Stimulated activated CD4-positive, alpha-beta T cell treated with anti-CD3 and anti-CD28 coated beads, Interleukin-4, amount 100 ng/mL, for 48 hours (primary cell): Measurements from ENCODE around the gene GIMAP1.
A peak's percentile ranks its signal among the peaks of the same experiment; 100 is the strongest.
"Not testable (repeated sequence)": the region's sequence is repeated elsewhere in the genome, so short reads cannot be mapped to it uniquely, and the experiment has no call there.

Source experiments
- DNase-seq, 2 donors: peaks; one replicate each; pipeline ENCODE4 v3.0.0-alpha.2; 2020; ENCODE audit warnings: low read depth in 2 of 2

The GIMAP1 gene

GRCh38 chr7:150716368-150716767, at the start of gene GIMAP1:
Gene GIMAP1 (plus strand): TSS chr7:150716613. CDS start chr7:150719048, 2,435 bp downstream.
- no peak for DNase-seq

GRCh38 chr7:150668472-150668911, 47.9 kb upstream of the GIMAP1 start:
- peak in 1 of 2 donors; percentile 57 for DNase-seq

- DNase-seq: no peak
Measured at GRCh38 chr7:150668977-150669376, 47.4 kb upstream of the GIMAP1 start.

- DNase-seq: not testable (repeated sequence)
Measured at GRCh38 chr7:150671798-150672585, 44.4 kb upstream of the GIMAP1 start.

GRCh38 chr7:150675714-150676113, 40.7 kb upstream of the GIMAP1 start:
- no peak for DNase-seq

- DNase-seq: not testable (repeated sequence)
Measured at GRCh38 chr7:150676276-150676675, 40.1 kb upstream of the GIMAP1 start.

- not testable (repeated sequence) for DNase-seq
Measured at GRCh38 chr7:150676854-150677253, 39.6 kb upstream of the GIMAP1 start.

GRCh38 chr7:150678601-150679000, 37.8 kb upstream of the GIMAP1 start:
- peak; percentile 36 to 47 for DNase-seq

GRCh38 chr7:150680364-150680763, 36.0 kb upstream of the GIMAP1 start:
- not testable (repeated sequence) for DNase-seq

GRCh38 chr7:150685219-150686029, 31.0 kb upstream of the GIMAP1 start, which contains the start of gene GIMAP2:
Gene GIMAP2 (plus strand): TSS chr7:150685706. CDS start chr7:150687060, 1,354 bp downstream.
- DNase-seq: no peak

- DNase-seq: no peak
Measured at GRCh38 chr7:150686030-150686631, 30.3 kb upstream of the GIMAP1 start.

- DNase-seq: no peak
Measured at GRCh38 chr7:150688630-150689029, 27.8 kb upstream of the GIMAP1 start.

- DNase-seq: no peak
Measured at GRCh38 chr7:150695654-150696053, 20.8 kb upstream of the GIMAP1 start.

GRCh38 chr7:150703209-150703608, 13.2 kb upstream of the GIMAP1 start:
- DNase-seq: no peak

GRCh38 chr7:150715293-150715692, 1.1 kb upstream of the GIMAP1 start:
- no peak for DNase-seq

- no peak for DNase-seq
Measured at GRCh38 chr7:150715738-150716137, 675 bp upstream of the GIMAP1 start.

GRCh38 chr7:150716939-150717338, 526 bp downstream of the GIMAP1 start:
- DNase-seq: no peak

- DNase-seq: no peak
Measured at GRCh38 chr7:150717814-150718420, 1.5 kb downstream of the GIMAP1 start.

GRCh38 chr7:150719436-150719835, 3.0 kb downstream of the GIMAP1 start:
- DNase-seq: no peak

GRCh38 chr7:150719960-150720891, 3.8 kb downstream of the GIMAP1 start:
- DNase-seq: no peak

GRCh38 chr7:150721970-150722373, 5.6 kb downstream of the GIMAP1 start:
- DNase-seq: no peak
